Cardiac fibroblast (primary cell): ENCODE data around the gene CFAP92.

ENCODE experiments used
- DNase-seq, 2 donors: peaks; one replicate each; pipeline versions ENCODE4 v3.0.0 to v3.0.0-alpha.2; 2010; ENCODE audit warnings: low read depth in 2 of 2
- H3K4me3 ChIP-seq, 2 donors: replicated peaks in 1 of 2; 1 replicate in 1 of 2; 2 replicates in 1 of 2; pipeline ENCODE4 v1.5.1; 2011; ENCODE audit warnings: low read depth in 2 of 2, low read length in 2 of 2, mild to moderate bottlenecking in 2 of 2, moderate library complexity in 1 of 2
- TF ChIP-seq, protein P1 (sequence below): IDR thresholded peaks from one replicate; pipeline ENCODE4 v1.5.1; 2011; ENCODE audit warnings: low read depth, mild to moderate bottlenecking, low read length, inconsistent platforms

Gene CFAP92

DNA sequence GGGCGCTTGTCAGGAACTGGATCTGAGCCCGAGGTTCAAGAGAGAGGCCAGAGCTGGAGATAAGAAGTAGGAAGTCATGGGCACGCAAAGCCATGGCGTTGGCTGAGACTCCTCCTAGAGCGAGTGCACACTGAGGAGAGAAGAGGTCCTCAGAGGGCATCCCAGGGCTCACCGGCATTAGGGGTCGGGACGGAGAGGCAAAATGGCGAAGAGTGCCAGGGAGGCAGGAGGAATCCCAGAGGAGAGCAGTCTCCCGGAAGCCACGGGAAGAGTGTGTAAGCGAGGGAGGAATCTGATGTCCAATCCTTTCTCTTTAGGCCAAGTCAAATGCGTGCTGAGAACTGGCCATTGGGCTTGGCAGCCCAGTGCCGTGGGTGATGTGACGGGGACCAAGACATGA lies 31.2 kb upstream of the CFAP92 start:
- DNase-seq = no peak
- TF ChIP-seq, protein P1, sequence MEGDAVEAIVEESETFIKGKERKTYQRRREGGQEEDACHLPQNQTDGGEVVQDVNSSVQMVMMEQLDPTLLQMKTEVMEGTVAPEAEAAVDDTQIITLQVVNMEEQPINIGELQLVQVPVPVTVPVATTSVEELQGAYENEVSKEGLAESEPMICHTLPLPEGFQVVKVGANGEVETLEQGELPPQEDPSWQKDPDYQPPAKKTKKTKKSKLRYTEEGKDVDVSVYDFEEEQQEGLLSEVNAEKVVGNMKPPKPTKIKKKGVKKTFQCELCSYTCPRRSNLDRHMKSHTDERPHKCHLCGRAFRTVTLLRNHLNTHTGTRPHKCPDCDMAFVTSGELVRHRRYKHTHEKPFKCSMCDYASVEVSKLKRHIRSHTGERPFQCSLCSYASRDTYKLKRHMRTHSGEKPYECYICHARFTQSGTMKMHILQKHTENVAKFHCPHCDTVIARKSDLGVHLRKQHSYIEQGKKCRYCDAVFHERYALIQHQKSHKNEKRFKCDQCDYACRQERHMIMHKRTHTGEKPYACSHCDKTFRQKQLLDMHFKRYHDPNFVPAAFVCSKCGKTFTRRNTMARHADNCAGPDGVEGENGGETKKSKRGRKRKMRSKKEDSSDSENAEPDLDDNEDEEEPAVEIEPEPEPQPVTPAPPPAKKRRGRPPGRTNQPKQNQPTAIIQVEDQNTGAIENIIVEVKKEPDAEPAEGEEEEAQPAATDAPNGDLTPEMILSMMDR = no peak
- H3K4me3 ChIP-seq = no peak overlapping the region

- peak in 1 of 2 donors; percentile 40 for DNase-seq
- no peak overlapping the region for H3K4me3 ChIP-seq
- TF ChIP-seq, protein P1 = peak; percentile 23
Measured at GRCh38 chr3:129023909-129024308, 30.0 kb upstream of the CFAP92 start.

- TF ChIP-seq, protein P1 = no peak
- DNase-seq = no peak
- no peak overlapping the region for H3K4me3 ChIP-seq
Measured at GRCh38 chr3:129023008-129023358, 29.1 kb upstream of the CFAP92 start.

DNA sequence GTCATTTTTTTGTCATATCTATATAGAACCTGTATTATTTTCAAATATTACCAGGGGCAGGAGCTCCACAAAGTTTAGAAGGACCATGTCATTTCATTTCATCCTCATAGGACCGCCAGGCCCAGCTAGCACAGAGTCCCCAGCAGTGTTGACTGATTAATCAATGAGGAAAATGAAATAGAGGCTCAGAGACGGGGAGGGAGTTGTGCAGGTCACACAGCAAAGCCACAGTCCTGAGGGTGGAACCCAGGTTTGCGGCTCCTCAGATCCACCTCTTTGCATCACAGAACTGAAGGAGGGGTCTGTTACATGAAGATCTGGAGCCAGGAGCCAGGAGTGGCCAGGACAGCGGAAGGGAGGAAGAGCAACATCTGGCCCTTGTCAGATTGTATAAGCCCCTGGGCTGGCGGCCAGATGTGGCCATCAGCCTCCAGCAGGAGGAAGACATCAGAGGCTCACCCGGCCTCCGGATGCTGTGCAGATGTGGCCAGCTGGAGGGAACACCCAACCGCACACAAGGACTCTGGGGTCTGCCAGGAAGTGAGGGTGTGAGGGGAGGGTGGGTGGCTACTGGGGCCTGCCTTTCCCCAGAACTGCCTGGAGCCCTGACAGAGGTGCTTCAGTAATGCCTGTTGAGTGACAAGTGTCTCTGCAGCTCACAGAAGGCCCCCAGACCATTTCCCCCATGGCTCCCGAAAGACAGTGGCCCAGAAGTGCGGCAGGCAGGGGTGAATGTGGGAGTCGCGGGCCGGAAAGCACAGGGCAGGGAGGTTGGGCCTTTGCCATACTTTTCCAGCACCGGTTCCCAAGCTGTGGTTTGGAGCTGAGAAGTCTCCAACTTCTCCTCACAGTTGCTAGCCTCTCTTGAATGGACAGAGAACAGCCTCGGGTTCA lies 28.5 kb upstream of the CFAP92 start:
- peak; percentile 34 to 77 for DNase-seq
- TF ChIP-seq, protein P1 = no peak
- H3K4me3 ChIP-seq = no peak overlapping the region

GRCh38 chr3:129021140-129021551 lies 27.3 kb upstream of the CFAP92 start:
- no peak overlapping the region for H3K4me3 ChIP-seq
- TF ChIP-seq, protein P1 = no peak
- peak in 1 of 2 donors; percentile 40 for DNase-seq

- TF ChIP-seq, protein P1 = no peak
- H3K4me3 ChIP-seq = no peak overlapping the region
- DNase-seq = no peak
Measured at GRCh38 chr3:129020691-129021090, 26.8 kb upstream of the CFAP92 start.
